MCF 10A (cell line): ENCODE measurements around the gene C10orf105. TPM values are rescaled to one million over a fixed set of nuclear protein-coding genes. Genes with fewer than 3 reads are reported as not detected.

Source experiments
- BruUV-seq: library from RNA; stranded (reverse); fragments of 400-500 nt; replicated peaks from 2 replicates; lab custom pipeline; 2021; lab: Mats Ljungman, UMichigan
- CTCF ChIA-PET: fragments of 300-600 bp; sonication (Branson Sonifier 250); formaldehyde crosslinking; extraction: SDS; loops from one replicate; lab custom pipeline; 2021; ENCODE audit warnings: antibody characterized with exemption, inconsistent platforms; lab: Yijun Ruan, JAX
- POLR2A ChIA-PET: fragments of 300-600, 350-650 bp; sonication (Branson Sonifier 250); formaldehyde crosslinking; extraction: SDS; loops from one replicate; lab custom pipeline; 2020; ENCODE audit warnings: antibody characterized with exemption, inconsistent platforms; lab: Yijun Ruan, JAX
- DNase-seq: peaks from one replicate; pipeline ENCODE4 v3.0.0-alpha.2; 2018; ENCODE audit not compliant: unreplicated experiment
- H3K27ac Mint-ChIP-seq: one replicate; pipeline ENCODE4 v1.8.0; 2022; ENCODE audit warnings: mild to moderate bottlenecking, low read depth, mixed read lengths; ENCODE audit not compliant: unreplicated experiment
- H3K27me3 Mint-ChIP-seq: one replicate; pipeline ENCODE4 v1.8.0; 2022; ENCODE audit warnings: mixed read lengths; ENCODE audit not compliant: insufficient read depth, unreplicated experiment
- H3K36me3 Mint-ChIP-seq: one replicate; pipeline ENCODE4 v1.8.0; 2022; ENCODE audit warnings: mild to moderate bottlenecking, moderate library complexity, mixed read lengths; ENCODE audit not compliant: insufficient read depth, unreplicated experiment
- H3K4me1 Mint-ChIP-seq: one replicate; pipeline ENCODE4 v1.8.0; 2022; ENCODE audit warnings: mixed read lengths; ENCODE audit not compliant: insufficient read depth, unreplicated experiment
- H3K4me3 Mint-ChIP-seq: one replicate; pipeline ENCODE4 v1.8.0; 2022; ENCODE audit warnings: mild to moderate bottlenecking, moderate library complexity, mixed read lengths; ENCODE audit not compliant: unreplicated experiment
- H3K9me3 Mint-ChIP-seq: one replicate; pipeline ENCODE4 v1.8.0; 2022; ENCODE audit warnings: mixed read lengths; ENCODE audit not compliant: unreplicated experiment
- CTCF ChIP-seq: fragments of 200-600 bp; IDR thresholded peaks from one replicate; pipeline ENCODE4 v1.8.0; 2022; ENCODE audit warnings: antibody characterized with exemption, mild to moderate bottlenecking; ENCODE audit not compliant: unreplicated experiment
- intact Hi-C: fragments of 100-400 bp; cut with micrococcal nuclease; formaldehyde crosslinking; loops from 2 replicates; pipeline ENCODE4 v1.14.1; 2022
- total RNA-seq: library from RNA; stranded (reverse); gene quantifications from 2 replicates; pipeline ENCODE4 v1.2.3, GENCODE V29; 2022

C10orf105 gene
- total RNA-seq, 1 experiment from 2014 or later = not detected

- Mint-ChIP-seq H3K4me1 (no peaks in the 10 kb centered on the region), H3K27ac (no peak overlapping the region), H3K9me3 (peaks cover 7% of the 10 kb centered on the region), H3K4me3 (no peak overlapping the region), H3K27me3 (peaks cover 6% of the 10 kb centered on the region), H3K36me3 (no peaks in the 10 kb centered on the region)
- intact Hi-C loops = no loop called here
- TF ChIP-seq CTCF = no peak
- BruUV-seq = no TSS peak
- ChIA-PET CTCF (interaction anchor here (0.8 to 1.2 kb wide), 3 partner anchors 16 to 83 kb away, joined by 3 to 4 read pairs (median 3); no protein-coding TSS in a partner anchor), POLR2A (interaction anchor here (0.5 to 0.6 kb wide), 2 partner anchors 209 to 1116 kb away, joined by 3 to 6 read pairs; no protein-coding TSS in a partner anchor)
- DNase-seq = no peak
These were observed 28.2 kb downstream of the C10orf105 start for GRCh38 chr10:71691405-71691804.

- Mint-ChIP-seq H3K27ac (no peak overlapping the region), H3K4me3 (no peak overlapping the region), H3K4me1 (no peaks in the 10 kb centered on the region), H3K36me3 (no peaks in the 10 kb centered on the region), H3K9me3 (peaks cover 7% of the 10 kb centered on the region), H3K27me3 (peaks cover 15% of the 10 kb centered on the region)
- BruUV-seq = no TSS peak
- DNase-seq = no peak
- no peak for TF ChIP-seq CTCF
- ChIA-PET POLR2A (no interaction called here), CTCF (interaction anchor here (0.6 kb wide), 2 partner anchors 38 to 1880 kb away, joined by 3 read pairs; no protein-coding TSS in a partner anchor)
- intact Hi-C loops = no loop called here
These were observed 29.4 kb downstream of the C10orf105 start for GRCh38 chr10:71690094-71690720.

- no peak for DNase-seq
- H3K27me3 Mint-ChIP-seq = peaks cover 17% of the 10 kb centered on the region
- no peaks in the 10 kb centered on the region for H3K4me1 Mint-ChIP-seq
- intact Hi-C loops = no loop called here
- no peaks in the 10 kb centered on the region for H3K36me3 Mint-ChIP-seq
- peaks cover 7% of the 10 kb centered on the region for H3K9me3 Mint-ChIP-seq
- no TSS peak for BruUV-seq
- CTCF ChIA-PET = interaction anchor here (1.4 kb wide), 1 partner anchor 79 kb away, joined by 3 read pairs; no protein-coding TSS in a partner anchor
- POLR2A ChIA-PET = interaction anchor here (0.6 kb wide), 1 partner anchor 52 kb away, joined by 3 read pairs; no protein-coding TSS in a partner anchor
- no peak overlapping the region for H3K27ac Mint-ChIP-seq
- no peak for TF ChIP-seq CTCF
- H3K4me3 Mint-ChIP-seq = no peak overlapping the region
These were observed 31.3 kb downstream of the C10orf105 start for GRCh38 chr10:71688256-71688655.

- no peaks in the 10 kb centered on the region for H3K4me1 Mint-ChIP-seq
- intact Hi-C loops = no loop called here
- no TSS peak for BruUV-seq
- H3K9me3 Mint-ChIP-seq = peaks cover 7% of the 10 kb centered on the region
- ChIA-PET POLR2A (interaction anchor here (0.6 kb wide), 1 partner anchor 53 kb away, joined by 3 read pairs; no protein-coding TSS in a partner anchor), CTCF (interaction anchor here (0.5 to 1.4 kb wide), 4 partner anchors 9 to 374 kb away, joined by 3 to 6 read pairs (median 4); no protein-coding TSS in a partner anchor)
- H3K27me3 Mint-ChIP-seq = peaks cover 25% of the 10 kb centered on the region
- no peaks in the 10 kb centered on the region for H3K36me3 Mint-ChIP-seq
- H3K4me3 Mint-ChIP-seq = no peak overlapping the region
- H3K27ac Mint-ChIP-seq = no peak overlapping the region
- no peak for TF ChIP-seq CTCF
- no peak for DNase-seq
These were observed 32.1 kb downstream of the C10orf105 start for GRCh38 chr10:71687480-71687879.
